Activated naive CD8-positive, alpha-beta T cell (primary cell): ENCODE measurements around the gene LRP5.
"Not testable (repeated sequence)": the region's sequence is repeated elsewhere in the genome, so short reads cannot be mapped to it uniquely, and the experiment has no call there.

Experiments
- H3K27ac Mint-ChIP-seq: one replicate; pipeline ENCODE4 v1.8.0; 2021; ENCODE audit warnings: mixed read lengths
- H3K27me3 Mint-ChIP-seq: one replicate; pipeline ENCODE4 v1.8.0; 2021; ENCODE audit warnings: mixed read lengths
- H3K36me3 Mint-ChIP-seq: one replicate; pipeline ENCODE4 v1.8.0; 2021; ENCODE audit warnings: mixed read lengths
- H3K4me1 Mint-ChIP-seq: one replicate; pipeline ENCODE4 v1.8.0; 2021; ENCODE audit warnings: low read depth, mixed read lengths
- H3K4me3 Mint-ChIP-seq: one replicate; pipeline ENCODE4 v1.8.0; 2021; ENCODE audit warnings: mild to moderate bottlenecking, mixed read lengths
- H3K9me3 Mint-ChIP-seq: one replicate; pipeline ENCODE4 v1.8.0; 2021; ENCODE audit warnings: low read depth, mixed read lengths

The LRP5 gene

DNA sequence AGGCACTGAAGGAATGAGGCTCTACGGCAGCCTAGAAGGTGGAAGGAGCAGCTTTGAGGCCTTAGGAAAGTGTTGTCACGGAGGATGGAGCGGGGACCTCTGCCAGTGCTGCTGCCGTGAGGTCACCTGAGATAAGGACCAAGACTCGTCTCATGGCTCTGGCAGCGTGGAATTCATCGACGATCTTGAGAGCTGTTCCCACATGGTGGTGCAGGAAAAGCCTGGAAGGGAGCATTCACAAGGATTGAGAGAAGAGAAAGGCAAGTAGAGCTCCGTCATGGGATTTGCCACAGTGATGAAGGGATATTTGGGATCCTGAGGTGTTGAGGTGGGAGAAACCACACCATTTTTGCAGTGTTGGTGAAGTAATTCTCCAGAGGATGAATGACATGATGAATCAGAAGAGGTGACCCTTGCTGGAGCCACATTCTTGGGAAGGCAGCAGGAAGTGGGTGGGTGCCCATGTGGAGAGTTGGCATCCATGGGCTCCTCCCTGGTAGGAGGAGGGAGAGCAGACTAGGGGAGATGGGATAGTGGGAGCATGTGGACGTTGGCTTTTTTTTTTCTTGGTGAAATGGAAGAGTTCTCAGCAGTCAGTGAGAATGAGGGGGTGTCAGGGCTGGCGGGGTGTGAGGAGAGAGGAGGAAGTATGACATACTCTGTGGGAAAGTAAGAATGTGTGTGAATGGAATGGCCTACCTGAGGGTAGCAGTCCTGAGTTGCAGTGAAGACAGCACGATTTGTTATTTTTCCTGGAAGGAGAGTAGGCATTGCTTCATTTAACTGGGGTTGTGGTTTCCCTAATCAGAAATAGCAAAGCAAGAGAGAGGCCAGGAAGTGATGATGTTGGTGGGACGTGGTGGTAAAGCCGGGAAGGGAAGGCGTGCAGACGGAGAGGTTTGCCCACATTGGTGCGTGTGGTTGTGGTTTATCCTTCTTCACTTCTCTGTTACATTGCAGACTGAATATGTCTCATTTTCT is 159.3 kb downstream of the LRP5 start:
- Mint-ChIP-seq H3K4me1 (peaks cover 79% of the 10 kb centered on the region), H3K36me3 (peaks cover 21% of the 10 kb centered on the region), H3K4me3 (peak overlapping the region; percentile 85), H3K27me3 (no peaks in the 10 kb centered on the region), H3K27ac (peak overlapping the region; percentile 79), H3K9me3 (no peaks in the 10 kb centered on the region)

DNA sequence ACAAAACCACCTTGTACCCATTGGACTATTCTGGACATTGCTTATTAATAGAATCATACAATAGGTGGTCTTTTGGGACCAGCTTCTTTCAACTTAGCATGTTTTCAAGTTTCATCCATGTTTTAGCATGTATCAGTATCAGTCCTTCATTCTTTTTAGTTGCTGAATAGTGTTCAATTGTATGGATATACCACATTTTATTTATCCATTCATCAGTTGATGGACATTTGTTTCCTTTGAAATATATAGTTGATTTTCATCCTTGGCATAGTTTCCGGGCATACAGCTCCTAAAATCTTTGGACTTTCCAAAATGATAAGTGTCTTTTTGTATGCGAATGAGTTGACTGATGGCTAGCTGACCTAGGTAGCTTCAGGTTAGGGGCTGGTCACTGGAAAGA is 160.4 kb downstream of the LRP5 start:
- peaks cover 79% of the 10 kb centered on the region for H3K4me1 Mint-ChIP-seq
- peak overlapping the region; percentile 79 for H3K27ac Mint-ChIP-seq
- H3K4me3 Mint-ChIP-seq: peak overlapping the region; percentile 85
- no peaks in the 10 kb centered on the region for H3K9me3 Mint-ChIP-seq
- peaks cover 22% of the 10 kb centered on the region for H3K36me3 Mint-ChIP-seq
- no peaks in the 10 kb centered on the region for H3K27me3 Mint-ChIP-seq

DNA sequence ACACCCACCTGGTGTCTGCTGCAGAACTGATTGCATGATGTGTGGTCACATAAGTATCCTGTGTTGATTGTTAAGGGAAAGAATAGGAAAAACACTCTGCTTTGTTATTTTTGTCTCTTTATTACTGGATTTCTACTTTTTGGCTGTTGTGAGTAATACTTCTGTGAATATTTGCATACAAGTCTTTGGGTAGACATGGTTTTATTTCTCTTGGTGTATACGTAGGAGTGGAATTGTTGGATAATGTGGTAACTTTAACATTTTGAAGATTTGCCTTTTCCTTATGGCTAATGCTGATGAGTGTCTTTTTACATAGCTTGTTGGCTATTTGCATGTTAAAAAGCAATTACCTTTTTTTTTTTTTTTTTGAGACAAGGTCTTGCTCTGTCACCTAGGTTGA is 161.3 kb downstream of the LRP5 start:
- Mint-ChIP-seq H3K27me3 (no peaks in the 10 kb centered on the region), H3K4me1 (peaks cover 75% of the 10 kb centered on the region), H3K9me3 (no peaks in the 10 kb centered on the region), H3K4me3 (peak overlapping the region; percentile 85), H3K27ac (peak overlapping the region; percentile 79), H3K36me3 (peaks cover 22% of the 10 kb centered on the region)

DNA sequence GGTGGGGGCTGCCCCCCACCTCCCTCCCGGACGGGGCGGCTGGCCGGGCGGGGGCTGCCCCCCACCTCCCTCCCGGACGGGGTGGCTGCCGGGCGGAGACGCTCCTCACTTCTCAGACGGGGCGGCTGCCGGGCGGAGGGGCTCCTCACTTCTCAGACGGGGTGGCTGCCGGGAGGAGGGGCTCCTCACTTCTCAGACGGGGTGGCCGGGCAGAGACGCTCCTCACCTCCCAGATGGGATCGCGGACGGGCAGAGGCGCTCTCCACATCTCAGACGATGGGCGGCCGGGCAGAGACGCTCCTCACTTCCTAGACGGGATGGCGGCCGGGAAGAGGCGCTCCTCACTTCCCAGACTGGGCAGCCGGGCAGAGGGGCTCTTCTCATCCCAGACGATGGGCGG is 163.2 kb downstream of the LRP5 start:
- Mint-ChIP-seq H3K4me1 (peaks cover 74% of the 10 kb centered on the region), H3K36me3 (peaks cover 32% of the 10 kb centered on the region)
- not testable (repeated sequence) for H3K9me3 Mint-ChIP-seq, H3K27ac Mint-ChIP-seq, H3K27me3 Mint-ChIP-seq, H3K4me3 Mint-ChIP-seq

DNA sequence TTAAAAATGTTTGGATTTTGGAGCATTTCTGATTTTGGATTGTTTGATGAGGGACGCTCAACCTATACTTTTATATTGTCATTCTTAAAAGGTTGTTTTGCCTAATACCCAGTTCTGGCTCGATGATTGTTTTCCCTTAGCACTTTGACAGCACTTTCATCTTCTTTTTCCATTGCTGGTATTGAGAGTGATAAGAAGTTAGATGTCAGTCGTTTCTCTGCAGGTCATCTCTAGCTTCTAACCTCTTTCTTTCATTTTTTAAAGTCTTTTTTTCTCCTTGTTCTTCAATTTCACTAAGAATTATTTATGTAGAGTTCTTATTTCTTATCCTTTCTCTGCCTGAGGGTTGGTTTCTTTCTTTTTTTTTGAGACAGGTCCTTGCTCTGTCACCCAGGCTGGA is 167.0 kb downstream of the LRP5 start:
- peaks cover 15% of the 10 kb centered on the region for H3K36me3 Mint-ChIP-seq
- no peaks in the 10 kb centered on the region for H3K9me3 Mint-ChIP-seq
- no peak overlapping the region for H3K27ac Mint-ChIP-seq
- H3K4me1 Mint-ChIP-seq: peaks cover 70% of the 10 kb centered on the region
- H3K4me3 Mint-ChIP-seq: peak overlapping the region; percentile 46
- H3K27me3 Mint-ChIP-seq: no peaks in the 10 kb centered on the region

DNA sequence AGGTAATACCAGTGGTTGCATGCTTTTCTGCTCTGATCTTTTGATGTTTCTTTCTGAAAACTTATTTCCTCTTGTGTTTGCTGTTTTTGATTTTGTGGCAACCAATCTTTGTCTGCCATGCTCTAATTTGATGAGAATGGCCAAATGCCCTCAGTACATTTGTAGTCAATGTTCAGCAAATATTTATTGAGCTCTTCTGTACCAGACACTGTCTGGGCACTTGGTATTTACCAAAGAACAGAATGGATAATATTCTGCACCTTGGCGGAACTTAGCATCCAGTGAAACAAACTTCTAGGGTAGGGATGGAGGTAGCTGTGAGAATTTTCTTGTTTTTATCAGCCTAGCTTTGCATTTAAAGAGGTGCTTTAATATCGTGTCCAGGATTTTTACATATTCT is 167.8 kb downstream of the LRP5 start:
- Mint-ChIP-seq H3K9me3 (no peaks in the 10 kb centered on the region), H3K27me3 (no peaks in the 10 kb centered on the region), H3K4me3 (no peak overlapping the region), H3K27ac (peak overlapping the region; percentile 38), H3K36me3 (peaks cover 13% of the 10 kb centered on the region), H3K4me1 (peaks cover 74% of the 10 kb centered on the region)

DNA sequence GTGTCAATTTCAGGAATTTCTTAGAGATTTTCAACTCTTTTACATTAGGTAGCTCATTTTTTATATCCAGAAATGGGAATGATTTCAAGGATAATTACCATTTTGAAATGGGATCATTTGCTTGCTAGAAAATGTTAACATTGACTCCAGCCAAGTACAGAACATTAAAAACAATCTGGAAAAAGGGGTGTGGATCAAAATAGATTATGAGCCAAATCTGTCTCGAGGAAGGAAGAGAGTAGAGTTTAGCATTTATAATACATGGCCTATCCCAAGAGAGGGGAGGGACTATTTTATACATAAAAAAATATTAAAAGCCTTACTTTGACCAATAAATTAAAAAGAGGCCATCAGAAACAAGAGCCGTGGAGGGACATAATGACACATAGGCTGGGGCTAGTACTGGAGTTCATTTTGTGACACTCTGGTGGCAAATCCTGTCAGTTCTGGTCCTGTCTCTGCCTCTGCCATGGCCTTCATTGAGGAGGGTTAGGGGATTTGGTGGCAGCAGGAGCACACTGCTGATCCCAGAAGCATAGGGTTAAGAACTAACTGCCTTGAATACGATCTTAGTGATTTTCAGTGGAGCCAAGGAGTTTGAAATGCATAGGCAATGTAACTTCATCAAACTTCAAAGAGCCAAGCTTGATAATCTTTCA is 168.6 kb downstream of the LRP5 start:
- Mint-ChIP-seq H3K27me3 (no peaks in the 10 kb centered on the region), H3K36me3 (peaks cover 13% of the 10 kb centered on the region), H3K4me3 (no peak overlapping the region), H3K4me1 (peaks cover 78% of the 10 kb centered on the region), H3K9me3 (no peaks in the 10 kb centered on the region), H3K27ac (peak overlapping the region; percentile 70)

DNA sequence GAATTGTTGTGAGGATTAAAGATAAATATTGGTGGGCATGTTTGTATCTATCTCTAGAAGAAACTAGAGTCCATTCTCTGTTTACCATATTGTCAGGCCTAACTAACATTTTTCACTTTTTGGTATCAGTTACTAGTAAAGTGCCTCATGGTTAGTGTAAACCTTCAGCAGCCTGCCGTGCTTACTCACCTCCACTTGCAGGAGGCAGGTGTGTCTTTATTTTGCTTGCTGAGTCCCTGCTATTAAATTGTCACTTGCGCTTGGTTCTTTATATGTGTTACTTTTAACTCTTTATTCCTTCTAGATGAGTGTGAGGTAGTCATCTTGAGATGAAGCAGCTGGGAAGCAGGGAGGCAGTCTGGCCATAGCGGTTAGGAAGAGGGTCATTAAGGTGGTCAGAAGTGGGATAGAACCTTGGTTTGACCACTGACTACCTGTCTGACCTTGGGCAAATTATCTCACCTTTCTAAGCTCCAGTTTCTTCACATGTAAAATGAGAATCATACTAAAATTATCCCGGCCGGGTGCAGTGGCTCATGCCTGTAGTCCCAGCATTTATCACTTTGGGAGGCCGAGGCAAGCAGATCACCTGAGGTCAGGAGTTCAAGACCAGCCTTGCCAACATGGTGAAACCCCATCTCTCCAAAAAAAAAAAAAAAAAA is 169.3 kb downstream of the LRP5 start:
- H3K4me3 Mint-ChIP-seq: no peak overlapping the region

DNA sequence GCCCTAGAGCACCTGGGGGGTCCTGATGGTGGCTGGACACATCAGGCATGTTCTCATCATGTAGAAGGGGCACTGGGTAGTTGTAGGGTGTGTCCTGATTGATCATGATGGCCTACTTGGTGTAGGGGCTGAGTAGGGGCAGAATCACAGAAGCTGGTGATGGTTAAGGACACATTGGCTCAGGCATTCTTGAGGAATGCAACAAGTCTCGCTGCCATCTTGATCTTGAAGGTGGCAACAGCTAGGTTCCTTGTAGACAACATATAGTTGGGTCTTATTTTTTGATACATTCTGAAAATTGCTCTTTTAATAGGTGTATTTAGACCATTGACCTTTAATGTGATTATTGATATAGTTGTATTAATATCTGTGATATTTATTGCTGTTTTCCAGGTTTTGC is 176.2 kb downstream of the LRP5 start:
- H3K9me3 Mint-ChIP-seq: no peaks in the 10 kb centered on the region
- peaks cover 79% of the 10 kb centered on the region for H3K4me1 Mint-ChIP-seq
- no peak overlapping the region for H3K27ac Mint-ChIP-seq
- H3K27me3 Mint-ChIP-seq: no peaks in the 10 kb centered on the region
- no peak overlapping the region for H3K4me3 Mint-ChIP-seq
- no peaks in the 10 kb centered on the region for H3K36me3 Mint-ChIP-seq

More for the DNA sequence above, 169.3 kb downstream of the LRP5 start:
- peak overlapping the region; percentile 70 for H3K27ac Mint-ChIP-seq
- peaks cover 82% of the 10 kb centered on the region for H3K4me1 Mint-ChIP-seq
- H3K9me3 Mint-ChIP-seq: no peaks in the 10 kb centered on the region
- H3K36me3 Mint-ChIP-seq: peaks cover 13% of the 10 kb centered on the region
- no peaks in the 10 kb centered on the region for H3K27me3 Mint-ChIP-seq

DNA sequence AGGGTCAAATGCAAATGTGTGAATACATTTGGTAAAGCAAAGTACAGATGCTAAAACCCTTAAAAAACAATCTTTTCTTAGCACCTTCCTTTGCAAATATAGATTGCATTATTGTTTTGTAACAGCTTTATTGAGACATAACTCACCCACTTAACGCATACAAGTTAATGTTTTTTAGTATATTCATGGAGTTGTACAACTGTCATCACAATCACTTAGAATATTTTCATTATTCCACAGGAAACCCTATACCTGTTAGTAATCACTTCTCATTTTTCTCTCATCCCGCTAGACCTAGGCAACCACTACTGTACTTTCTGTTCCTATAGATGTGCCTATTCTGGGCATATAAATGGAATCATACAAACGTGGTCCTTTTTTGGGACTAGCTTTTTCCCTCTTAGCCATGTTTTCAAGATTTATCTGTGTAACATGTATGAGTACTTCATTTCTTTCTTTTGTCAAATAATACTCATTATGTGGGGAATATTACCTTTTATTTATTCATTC is 182.9 kb downstream of the LRP5 start:
- Mint-ChIP-seq H3K9me3 (no peaks in the 10 kb centered on the region), H3K4me3 (no peak overlapping the region), H3K27me3 (no peaks in the 10 kb centered on the region), H3K27ac (peak overlapping the region; percentile 76), H3K4me1 (peaks cover 80% of the 10 kb centered on the region), H3K36me3 (no peaks in the 10 kb centered on the region)

DNA sequence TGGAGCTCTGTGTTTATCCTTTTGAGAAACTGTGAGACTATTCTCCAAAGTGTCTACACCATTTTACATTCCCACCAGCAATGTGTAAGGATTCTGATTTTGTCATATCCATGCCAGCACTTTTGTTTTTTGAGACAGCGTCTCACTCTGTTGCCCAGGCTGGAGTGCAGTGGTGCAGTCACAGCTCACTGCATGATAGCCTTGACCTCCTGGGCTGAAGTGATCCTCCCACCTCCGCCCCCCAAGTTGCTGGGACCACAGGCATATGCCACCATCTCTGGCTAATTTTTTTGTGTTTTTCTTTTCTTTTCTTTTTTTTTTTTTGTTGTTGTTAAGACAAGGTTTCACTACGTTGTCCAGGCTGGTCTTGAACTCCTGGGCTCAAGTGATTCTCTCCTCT is 183.5 kb downstream of the LRP5 start:
- Mint-ChIP-seq H3K27me3 (no peaks in the 10 kb centered on the region), H3K4me1 (peaks cover 79% of the 10 kb centered on the region), H3K9me3 (no peaks in the 10 kb centered on the region), H3K4me3 (no peak overlapping the region), H3K36me3 (no peaks in the 10 kb centered on the region), H3K27ac (peak overlapping the region; percentile 76)

DNA sequence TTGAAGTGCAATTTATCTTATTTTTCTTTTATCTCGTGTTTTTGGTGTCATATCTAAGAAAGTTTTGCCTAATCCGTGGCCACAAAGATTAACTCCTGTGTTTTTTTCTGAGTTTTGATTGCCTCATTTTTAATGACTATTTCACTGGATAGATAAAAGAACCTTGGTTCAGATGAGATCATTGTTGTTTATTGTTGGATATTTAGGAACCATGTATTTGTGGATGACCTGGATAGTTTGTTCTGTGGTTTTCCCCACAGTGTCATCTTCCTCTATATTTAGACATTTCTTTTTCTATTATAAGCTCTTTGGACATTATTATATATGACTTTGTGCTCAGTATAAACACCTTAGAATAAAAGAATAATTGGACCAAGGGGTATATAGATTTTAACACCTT is 185.4 kb downstream of the LRP5 start:
- peaks cover 82% of the 10 kb centered on the region for H3K4me1 Mint-ChIP-seq
- H3K9me3 Mint-ChIP-seq: no peaks in the 10 kb centered on the region
- no peak overlapping the region for H3K27ac Mint-ChIP-seq
- no peaks in the 10 kb centered on the region for H3K36me3 Mint-ChIP-seq
- H3K27me3 Mint-ChIP-seq: no peaks in the 10 kb centered on the region
- H3K4me3 Mint-ChIP-seq: no peak overlapping the region

DNA sequence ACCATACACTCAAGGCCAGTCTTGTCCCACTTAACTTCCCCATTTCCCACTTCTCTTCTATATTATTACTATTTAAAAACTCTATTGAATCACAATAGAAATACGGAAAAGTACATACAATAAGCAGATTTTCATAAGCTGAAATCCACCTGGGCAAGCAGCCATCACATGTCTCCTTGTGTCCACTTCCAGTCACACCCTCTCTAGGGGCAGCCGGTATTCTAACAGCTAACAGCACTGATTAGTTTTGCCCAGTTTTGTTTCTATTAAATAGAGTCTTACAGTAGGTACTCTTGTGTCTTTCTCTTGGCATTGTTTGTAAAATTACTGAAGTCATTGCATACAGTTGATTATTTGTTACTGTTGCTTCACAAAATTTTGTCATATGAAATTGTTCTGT is 185.9 kb downstream of the LRP5 start:
- Mint-ChIP-seq H3K27ac (no peak overlapping the region), H3K27me3 (no peaks in the 10 kb centered on the region), H3K9me3 (no peaks in the 10 kb centered on the region), H3K4me3 (no peak overlapping the region), H3K36me3 (no peaks in the 10 kb centered on the region), H3K4me1 (peaks cover 82% of the 10 kb centered on the region)
